ENCODE results near the gene ZNF428. TPM values are rescaled to one million over a fixed set of nuclear protein-coding genes. Genes with fewer than 3 reads are reported as not detected.
A peak's percentile ranks its signal among the peaks of the same experiment; 100 is the strongest.

ZNF428 gene
- total RNA-seq, 1 donor from 2014 or later = 32.3 TPM

DNA sequence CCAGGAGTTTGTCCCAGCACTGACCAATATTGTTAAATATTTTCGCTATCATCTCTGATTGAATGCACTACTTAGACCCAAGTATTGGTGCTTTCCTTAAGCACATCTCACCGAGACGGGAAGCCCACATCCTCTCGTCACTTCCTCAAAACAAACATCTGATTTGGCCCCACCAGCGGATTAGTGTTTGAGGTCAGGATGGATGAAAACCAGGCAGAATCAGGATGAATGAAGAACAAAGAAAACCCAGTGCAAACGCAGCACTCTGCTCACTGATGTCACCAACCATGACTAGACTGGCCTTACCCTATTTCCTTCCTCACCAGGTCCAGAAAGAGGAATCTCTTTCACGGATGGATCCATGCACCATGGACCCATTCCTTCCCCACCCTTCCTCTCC is 44.6 kb upstream of the ZNF428 start:
- Histone ChIP-seq H3K27me3 (ENCODE audit: low read depth) (no peaks in the 10 kb centered on the region), H3K4me1 (peaks cover 20% of the 10 kb centered on the region), H3K27ac (replicated peaks) (no peak overlapping the region), H3K4me3 (no peak overlapping the region), H3K9me3 (replicated peaks) (no peaks in the 10 kb centered on the region), H3K36me3 (peaks cover 24% of the 10 kb centered on the region)
- intact Hi-C loops (cut with micrococcal nuclease) = no loop called here
- no peak for TF ChIP-seq CTCF (IDR thresholded peaks at IDR 0.05; ENCODE audit: borderline replicate concordance)
- no peak for DNase-seq

DNA sequence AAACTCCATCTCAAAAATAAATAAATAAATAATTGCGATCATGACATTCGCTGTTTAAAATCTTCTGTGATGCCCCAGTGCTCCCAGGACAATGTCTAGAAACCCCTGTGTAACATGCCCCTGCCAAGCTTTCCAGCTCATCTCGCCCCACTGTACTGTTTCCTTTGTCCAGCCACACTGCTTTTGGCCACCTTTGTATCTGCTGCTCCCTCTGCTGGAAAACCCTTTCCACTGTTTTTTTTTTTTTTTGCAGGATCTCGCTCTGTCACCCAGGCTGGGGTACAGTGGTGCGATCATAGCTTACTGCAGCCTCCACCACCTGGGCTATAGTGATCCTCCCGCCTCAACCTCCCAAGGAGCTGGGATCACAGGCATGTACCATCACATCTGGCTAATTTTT is 43.1 kb upstream of the ZNF428 start:
- intact Hi-C loops (cut with micrococcal nuclease) = no loop called here
- H3K27me3 ChIP-seq (ENCODE audit: low read depth) = no peaks in the 10 kb centered on the region
- no peak for DNase-seq
- peaks cover 12% of the 10 kb centered on the region for H3K9me3 ChIP-seq (replicated peaks)
- peak; percentile 41 for TF ChIP-seq CTCF (IDR thresholded peaks at IDR 0.05; ENCODE audit: borderline replicate concordance)
- H3K27ac ChIP-seq (replicated peaks) = no peak overlapping the region
- peaks cover 33% of the 10 kb centered on the region for H3K36me3 ChIP-seq
- peaks cover 13% of the 10 kb centered on the region for H3K4me1 ChIP-seq
- H3K4me3 ChIP-seq = no peak overlapping the region

DNA sequence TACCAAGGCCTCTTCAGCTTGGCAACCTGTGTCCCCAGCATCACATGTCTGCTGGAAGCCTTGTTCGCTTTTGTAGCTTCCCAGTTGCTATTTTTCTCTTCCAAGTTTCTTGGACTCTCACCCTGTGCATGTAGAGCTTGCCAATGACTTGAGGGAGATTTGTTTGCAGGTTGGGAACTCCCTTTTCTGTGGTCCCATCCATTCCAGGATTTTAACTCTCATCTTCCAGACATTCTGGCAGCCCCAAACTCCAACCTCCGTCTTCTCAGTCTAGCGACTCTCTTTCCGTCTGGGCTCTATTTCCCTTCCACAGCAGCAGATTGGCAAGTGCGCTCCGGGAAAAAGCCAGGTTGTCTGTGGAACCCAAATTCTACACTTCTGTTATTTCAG is 41.5 kb upstream of the ZNF428 start:
- intact Hi-C loops (cut with micrococcal nuclease) = no loop called here
- TF ChIP-seq CTCF (IDR thresholded peaks at IDR 0.05; ENCODE audit: borderline replicate concordance) = no peak
- peaks cover 10% of the 10 kb centered on the region for H3K4me1 ChIP-seq
- H3K27me3 ChIP-seq (ENCODE audit: low read depth) = no peaks in the 10 kb centered on the region
- peaks cover 31% of the 10 kb centered on the region for H3K36me3 ChIP-seq
- DNase-seq = no peak
- H3K4me3 ChIP-seq = no peak overlapping the region
- no peak overlapping the region for H3K27ac ChIP-seq (replicated peaks)
- peaks cover 12% of the 10 kb centered on the region for H3K9me3 ChIP-seq (replicated peaks)

DNA sequence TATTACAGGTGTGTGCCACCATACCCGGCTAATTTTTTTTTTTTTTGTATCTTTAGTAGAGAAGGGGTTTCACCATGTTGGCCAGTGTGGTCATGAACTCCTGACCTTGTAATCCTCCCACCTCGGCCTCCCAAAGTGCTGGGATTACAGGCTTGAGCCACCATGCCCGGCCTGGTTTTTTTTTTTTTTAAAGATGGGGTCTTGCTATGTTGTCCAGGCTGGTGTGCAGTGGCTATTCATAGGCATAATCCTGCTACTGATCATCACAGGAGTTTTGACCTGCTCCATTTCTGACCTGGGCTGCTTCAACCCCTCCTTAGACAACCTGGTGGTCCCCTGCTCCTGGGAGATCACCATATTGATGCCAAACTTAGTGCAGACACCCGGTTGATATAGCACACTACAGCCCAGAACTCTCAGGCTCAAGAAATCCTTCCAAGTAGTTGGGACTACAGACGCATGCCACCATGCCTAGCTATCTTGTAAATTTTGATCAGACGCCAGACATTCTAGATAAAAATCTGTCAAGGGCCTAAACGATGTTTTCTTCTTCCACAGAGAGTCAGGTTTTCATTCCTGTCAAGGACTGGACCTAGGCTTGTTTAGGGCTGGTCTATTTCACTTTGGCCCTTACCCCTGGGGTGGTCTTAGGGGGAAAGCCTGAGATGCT is 41.0 kb upstream of the ZNF428 start:
- Histone ChIP-seq H3K27ac (replicated peaks) (no peak overlapping the region), H3K27me3 (ENCODE audit: low read depth) (no peaks in the 10 kb centered on the region), H3K9me3 (replicated peaks) (peaks cover 12% of the 10 kb centered on the region), H3K4me3 (no peak overlapping the region), H3K4me1 (peaks cover 10% of the 10 kb centered on the region), H3K36me3 (peaks cover 36% of the 10 kb centered on the region)
- intact Hi-C loops (cut with micrococcal nuclease) = no loop called here
- no peak for TF ChIP-seq CTCF (IDR thresholded peaks at IDR 0.05; ENCODE audit: borderline replicate concordance)
- no peak for DNase-seq

GRCh38 chr19:43658494-43658893 is 39.1 kb upstream of the ZNF428 start:
- peaks cover 45% of the 10 kb centered on the region for H3K36me3 ChIP-seq
- DNase-seq = no peak
- no peak overlapping the region for H3K4me3 ChIP-seq
- peaks cover 12% of the 10 kb centered on the region for H3K9me3 ChIP-seq (replicated peaks)
- no peak overlapping the region for H3K27ac ChIP-seq (replicated peaks)
- intact Hi-C loops (cut with micrococcal nuclease) = no loop called here
- no peaks in the 10 kb centered on the region for H3K27me3 ChIP-seq (ENCODE audit: low read depth)
- TF ChIP-seq CTCF (IDR thresholded peaks at IDR 0.05; ENCODE audit: borderline replicate concordance) = no peak
- peaks cover 1% of the 10 kb centered on the region for H3K4me1 ChIP-seq

All from left ventricle myocardium inferior (tissue), 1 donor.